Activated T-helper 1 cell treated with anti-CD3 and anti-CD28 coated beads, Interleukin-12 subunit alpha, Interleukin-12 subunit beta, Interleukin-2, Interleukin-4 antibody, amounts not matched to agents 30 ng/mL and 10 ng/mL and 1 ng/mL, durations not matched to agents 14 hours and 24 hours and 36 hours (primary cell): ENCODE data around the gene ALDH16A1. TPM values are rescaled to one million over a fixed set of nuclear protein-coding genes. Genes with fewer than 3 reads are reported as not detected.

Source experiments
- DNase-seq: peaks from one replicate; pipeline ENCODE4 v3.0.0; 2021; ENCODE audit warnings: low spot score
- H3K27ac Mint-ChIP-seq: one replicate; pipeline ENCODE4 v1.8.0; 2021; ENCODE audit warnings: mild to moderate bottlenecking, mixed read lengths
- H3K27me3 Mint-ChIP-seq: one replicate; pipeline ENCODE4 v1.8.0; 2022; ENCODE audit warnings: mild to moderate bottlenecking, moderate library complexity, mixed read lengths; ENCODE audit not compliant: insufficient read depth
- H3K36me3 Mint-ChIP-seq: one replicate; pipeline ENCODE4 v1.8.0; 2021; ENCODE audit warnings: low read depth, mixed read lengths
- H3K4me1 Mint-ChIP-seq: one replicate; pipeline ENCODE4 v1.8.0; 2021; ENCODE audit warnings: low read depth, mixed read lengths
- H3K4me3 Mint-ChIP-seq: one replicate; pipeline ENCODE4 v1.8.0; 2021; ENCODE audit warnings: mild to moderate bottlenecking, moderate library complexity, mixed read lengths
- H3K9me3 Mint-ChIP-seq: one replicate; pipeline ENCODE4 v1.8.0; 2021; ENCODE audit warnings: mixed read lengths
- intact Hi-C: fragments of 100-400 bp; cut with micrococcal nuclease; formaldehyde crosslinking; loops from one replicate; pipeline ENCODE4 v1.15.1; 2024
- total RNA-seq: library from RNA; stranded (reverse); gene quantifications from 2 replicates; pipeline ENCODE4 v1.2.3, GENCODE V29; 2022

The ALDH16A1 gene
- total RNA-seq, 1 donor from 2014 or later = 23.1 TPM

DNA sequence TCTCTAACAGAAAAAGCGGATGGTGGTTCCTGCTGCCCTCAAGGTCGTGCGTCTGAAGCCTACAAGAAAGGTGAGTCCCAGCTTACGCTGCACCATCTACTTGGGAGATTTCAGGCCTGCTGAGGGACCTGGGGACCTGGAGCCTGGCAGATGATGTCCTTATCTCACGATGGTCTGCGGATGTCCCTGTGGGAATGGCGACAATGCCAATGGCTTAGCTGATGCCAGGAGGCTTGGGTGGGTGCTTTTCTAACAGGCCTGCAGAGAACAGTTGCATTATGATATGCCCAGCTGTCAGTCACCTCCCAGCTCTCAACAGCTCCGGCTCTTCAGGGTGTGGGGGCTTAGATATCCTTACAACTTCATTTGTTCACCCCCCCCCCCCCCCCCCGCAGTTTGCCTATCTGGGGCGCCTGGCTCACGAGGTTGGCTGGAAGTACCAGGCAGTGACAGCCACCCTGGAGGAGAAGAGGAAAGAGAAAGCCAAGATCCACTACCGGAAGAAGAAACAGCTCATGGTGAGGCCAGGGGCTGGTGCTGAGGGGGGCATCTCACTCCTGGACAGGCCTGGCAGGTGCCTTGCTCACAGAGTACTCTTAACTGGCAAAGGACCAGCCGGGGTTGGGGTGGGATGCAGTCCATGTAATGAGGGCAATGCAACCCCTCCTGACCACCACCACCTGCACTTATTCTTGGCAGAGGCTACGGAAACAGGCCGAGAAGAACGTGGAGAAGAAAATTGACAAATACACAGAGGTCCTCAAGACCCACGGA lies 38.2 kb downstream of the ALDH16A1 start:
- H3K36me3 Mint-ChIP-seq = peaks cover 59% of the 10 kb centered on the region
- peak overlapping the region; percentile 98 for H3K4me3 Mint-ChIP-seq
- peaks cover 36% of the 10 kb centered on the region for H3K4me1 Mint-ChIP-seq
- H3K27ac Mint-ChIP-seq = peak overlapping the region; percentile 76
- H3K27me3 Mint-ChIP-seq = peaks cover 4% of the 10 kb centered on the region
- H3K9me3 Mint-ChIP-seq = no peaks in the 10 kb centered on the region
- no peak for DNase-seq
- intact Hi-C loops = no loop called here

DNA sequence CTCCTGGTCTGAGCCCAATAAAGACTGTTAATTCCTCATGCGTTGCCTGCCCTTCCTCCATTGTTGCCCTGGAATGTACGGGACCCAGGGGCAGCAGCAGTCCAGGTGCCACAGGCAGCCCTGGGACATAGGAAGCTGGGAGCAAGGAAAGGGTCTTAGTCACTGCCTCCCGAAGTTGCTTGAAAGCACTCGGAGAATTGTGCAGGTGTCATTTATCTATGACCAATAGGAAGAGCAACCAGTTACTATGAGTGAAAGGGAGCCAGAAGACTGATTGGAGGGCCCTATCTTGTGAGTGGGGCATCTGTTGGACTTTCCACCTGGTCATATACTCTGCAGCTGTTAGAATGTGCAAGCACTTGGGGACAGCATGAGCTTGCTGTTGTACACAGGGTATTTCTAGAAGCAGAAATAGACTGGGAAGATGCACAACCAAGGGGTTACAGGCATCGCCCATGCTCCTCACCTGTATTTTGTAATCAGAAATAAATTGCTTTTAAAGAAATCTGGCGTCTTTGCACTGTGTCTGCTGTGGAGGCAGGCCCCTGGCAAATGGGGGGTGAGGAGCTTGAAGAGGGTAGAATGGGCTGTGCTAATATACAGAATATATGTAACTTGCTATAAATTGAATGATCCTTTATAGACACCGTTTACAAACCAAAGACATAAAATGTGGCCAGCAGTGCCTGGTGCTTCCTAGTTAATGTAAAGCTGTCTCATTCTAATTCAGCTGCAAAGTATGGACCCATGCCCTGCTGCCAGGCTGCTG lies 39.0 kb downstream of the ALDH16A1 start:
- DNase-seq = no peak
- H3K9me3 Mint-ChIP-seq = no peaks in the 10 kb centered on the region
- H3K36me3 Mint-ChIP-seq = peaks cover 63% of the 10 kb centered on the region
- no peak overlapping the region for H3K4me3 Mint-ChIP-seq
- intact Hi-C loops = no loop called here
- peaks cover 34% of the 10 kb centered on the region for H3K4me1 Mint-ChIP-seq
- peaks cover 4% of the 10 kb centered on the region for H3K27me3 Mint-ChIP-seq
- H3K27ac Mint-ChIP-seq = peak overlapping the region; percentile 61

DNA sequence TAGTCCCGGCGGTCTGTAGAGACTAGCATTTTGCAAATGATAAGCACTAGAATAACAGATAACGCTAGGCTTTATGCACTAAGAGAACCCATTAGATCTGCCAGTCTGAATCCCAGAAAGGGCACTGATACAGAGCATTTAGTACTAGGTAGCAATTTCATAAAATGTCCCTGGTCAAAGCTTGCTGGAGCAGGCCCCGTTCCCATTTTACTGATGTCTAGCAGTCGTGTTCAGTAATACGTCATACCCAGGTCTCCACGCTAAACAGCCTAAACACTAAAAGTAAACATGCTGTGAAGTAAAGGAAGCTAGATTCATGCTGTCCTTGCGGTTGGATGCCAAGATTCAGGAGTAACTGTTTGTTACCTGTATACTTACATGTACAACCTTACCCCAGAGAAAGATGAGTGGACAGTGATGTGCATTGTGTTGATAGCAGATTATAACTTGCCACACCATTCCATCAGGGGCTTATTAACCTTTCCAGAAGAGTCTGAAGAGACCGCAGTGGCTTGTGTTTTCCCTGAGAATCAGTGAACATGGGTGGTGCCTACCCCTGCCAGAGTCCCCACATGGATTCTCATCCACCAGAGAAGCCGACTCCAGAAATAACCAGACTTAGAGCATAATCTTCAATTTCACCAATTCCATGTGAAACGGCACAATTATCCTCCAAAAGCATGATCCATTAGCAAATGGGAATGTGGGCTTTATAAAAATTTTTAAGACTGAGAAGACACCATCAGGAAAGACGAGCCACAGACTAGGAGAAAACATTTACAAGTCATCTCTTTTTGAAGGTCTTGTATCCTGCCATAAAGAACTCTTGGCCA lies 39.8 kb downstream of the ALDH16A1 start:
- DNase-seq = no peak
- Mint-ChIP-seq H3K4me1 (peaks cover 35% of the 10 kb centered on the region), H3K9me3 (no peaks in the 10 kb centered on the region)

DNA sequence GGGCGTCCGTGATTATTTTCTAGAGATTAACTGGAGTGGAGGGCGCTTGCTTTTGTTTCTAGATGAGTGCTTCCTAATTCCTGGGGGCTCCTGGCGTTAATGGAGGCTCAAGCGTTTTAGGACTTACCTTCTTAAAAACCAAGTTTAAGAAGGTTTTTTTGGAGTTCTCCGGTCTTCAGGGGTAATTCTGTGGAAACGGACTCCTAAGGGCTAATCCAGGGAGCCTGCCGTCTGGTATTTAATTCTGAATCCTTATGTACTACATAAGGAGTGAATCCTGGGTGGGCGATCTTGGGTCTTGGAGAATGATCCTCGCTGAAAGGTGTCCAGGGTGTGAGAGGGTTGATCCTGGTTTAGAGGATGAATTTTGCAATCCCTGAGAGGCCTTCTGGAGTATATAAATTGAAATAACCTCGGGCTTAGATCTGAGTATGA lies 43.6 kb downstream of the ALDH16A1 start:
- intact Hi-C loops = loop anchor here (1.0 to 5.0 kb wide), 9 partner anchors 9 to 624 kb away; partner anchors contain the start of genes AKT1S1, ALDH16A1, FUZ and PPP1R15A
- DNase-seq = no peak
- Mint-ChIP-seq H3K9me3 (no peaks in the 10 kb centered on the region), H3K36me3 (peaks cover 58% of the 10 kb centered on the region), H3K4me1 (peaks cover 59% of the 10 kb centered on the region), H3K27ac (peak overlapping the region; percentile 94), H3K4me3 (peak overlapping the region; percentile 91), H3K27me3 (no peaks in the 10 kb centered on the region)

More for the DNA sequence above, 39.8 kb downstream of the ALDH16A1 start:
- Mint-ChIP-seq H3K4me3 (peak overlapping the region; percentile 33), H3K36me3 (peaks cover 65% of the 10 kb centered on the region), H3K27ac (peak overlapping the region; percentile 68), H3K27me3 (no peaks in the 10 kb centered on the region)
- intact Hi-C loops = no loop called here

DNA sequence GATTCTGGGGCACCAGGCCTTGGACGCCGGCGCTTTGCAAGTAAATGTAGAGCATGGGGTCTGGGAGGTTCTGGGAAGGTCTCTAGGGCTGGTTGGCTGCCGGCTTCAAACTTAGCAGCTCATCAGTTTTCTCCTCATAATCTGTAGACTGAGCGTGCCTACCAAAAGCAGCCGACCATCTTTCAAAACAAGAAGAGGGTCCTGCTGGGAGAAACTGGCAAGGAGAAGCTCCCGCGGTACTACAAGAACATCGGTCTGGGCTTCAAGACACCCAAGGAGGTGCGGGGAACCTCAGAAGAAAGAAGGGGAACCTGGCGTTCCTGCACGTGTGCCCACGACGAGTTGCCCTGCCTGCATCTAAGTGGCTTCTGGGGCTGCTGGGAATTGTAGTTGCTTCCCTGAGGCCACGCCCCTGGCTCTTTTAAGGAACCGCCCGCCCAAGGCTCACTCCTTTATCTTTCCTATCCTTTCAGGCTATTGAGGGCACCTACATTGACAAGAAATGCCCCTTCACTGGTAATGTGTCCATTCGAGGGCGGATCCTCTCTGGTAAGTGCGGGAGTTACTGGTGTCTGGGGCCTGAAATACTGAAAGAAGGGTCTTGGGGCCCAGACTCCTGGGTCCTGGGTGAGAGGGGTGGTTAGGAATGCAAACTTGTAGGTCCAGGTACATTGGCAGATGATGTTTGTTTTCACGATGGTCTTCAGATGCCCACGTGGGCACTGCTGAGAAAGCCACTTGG lies 44.2 kb downstream of the ALDH16A1 start:
- H3K27me3 Mint-ChIP-seq = no peaks in the 10 kb centered on the region
- H3K4me3 Mint-ChIP-seq = peak overlapping the region; percentile 91
- H3K27ac Mint-ChIP-seq = peak overlapping the region; percentile 94
- DNase-seq = peak; percentile 65
- intact Hi-C loops = loop anchor here (2.0 to 5.0 kb wide), 3 partner anchors 54 to 625 kb away; partner anchors contain the start of genes FUZ and PPP1R15A
- H3K36me3 Mint-ChIP-seq = peaks cover 52% of the 10 kb centered on the region
- H3K9me3 Mint-ChIP-seq = no peaks in the 10 kb centered on the region
- peaks cover 64% of the 10 kb centered on the region for H3K4me1 Mint-ChIP-seq

DNA sequence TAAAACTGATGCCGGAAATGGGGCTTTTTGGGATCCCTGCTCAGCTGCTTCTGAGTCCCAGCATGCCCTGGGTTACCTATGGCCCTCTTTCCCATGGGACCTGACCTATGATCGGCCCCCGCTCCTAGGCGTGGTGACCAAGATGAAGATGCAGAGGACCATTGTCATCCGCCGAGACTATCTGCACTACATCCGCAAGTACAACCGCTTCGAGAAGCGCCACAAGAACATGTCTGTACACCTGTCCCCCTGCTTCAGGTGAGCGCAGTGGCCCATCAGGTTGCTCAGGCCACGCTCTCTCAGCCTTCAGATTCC lies 44.7 kb downstream of the ALDH16A1 start:
- Mint-ChIP-seq H3K27ac (peak overlapping the region; percentile 94), H3K27me3 (no peaks in the 10 kb centered on the region), H3K4me3 (peak overlapping the region; percentile 91), H3K4me1 (peaks cover 64% of the 10 kb centered on the region), H3K36me3 (peaks cover 46% of the 10 kb centered on the region), H3K9me3 (no peaks in the 10 kb centered on the region)
- DNase-seq = no peak
- intact Hi-C loops = loop anchor here (2.0 to 5.0 kb wide), 3 partner anchors 55 to 625 kb away; partner anchors contain the start of genes FUZ and PPP1R15A

DNA sequence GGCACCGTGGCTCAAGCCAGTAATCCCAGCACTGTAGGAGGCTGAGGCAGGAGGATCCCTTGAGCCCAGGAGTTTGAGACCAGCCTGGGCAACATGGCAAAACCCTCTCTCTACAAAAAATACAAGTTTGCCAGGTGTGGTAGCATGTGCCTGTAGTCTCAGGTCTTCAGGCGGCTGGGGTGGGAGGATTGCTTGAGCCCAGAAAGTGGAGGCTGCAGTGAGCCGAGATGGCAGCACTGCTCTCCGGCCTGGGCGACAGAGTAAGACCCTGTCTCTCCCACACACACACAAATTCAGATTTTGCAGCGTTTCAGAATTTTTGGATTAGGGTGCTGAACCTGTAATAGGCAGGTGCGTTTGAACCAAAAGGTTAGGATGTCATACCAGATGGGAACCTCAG lies 45.5 kb downstream of the ALDH16A1 start:
- Mint-ChIP-seq H3K36me3 (peaks cover 42% of the 10 kb centered on the region), H3K27me3 (no peaks in the 10 kb centered on the region), H3K4me3 (peak overlapping the region; percentile 91), H3K4me1 (peaks cover 63% of the 10 kb centered on the region), H3K27ac (peak overlapping the region; percentile 94), H3K9me3 (no peaks in the 10 kb centered on the region)
- intact Hi-C loops = loop anchor here (5.0 kb wide), 2 partner anchors 314 to 626 kb away; partner anchors contain the start of genes FUZ and PPP1R15A
- DNase-seq = no peak

DNA sequence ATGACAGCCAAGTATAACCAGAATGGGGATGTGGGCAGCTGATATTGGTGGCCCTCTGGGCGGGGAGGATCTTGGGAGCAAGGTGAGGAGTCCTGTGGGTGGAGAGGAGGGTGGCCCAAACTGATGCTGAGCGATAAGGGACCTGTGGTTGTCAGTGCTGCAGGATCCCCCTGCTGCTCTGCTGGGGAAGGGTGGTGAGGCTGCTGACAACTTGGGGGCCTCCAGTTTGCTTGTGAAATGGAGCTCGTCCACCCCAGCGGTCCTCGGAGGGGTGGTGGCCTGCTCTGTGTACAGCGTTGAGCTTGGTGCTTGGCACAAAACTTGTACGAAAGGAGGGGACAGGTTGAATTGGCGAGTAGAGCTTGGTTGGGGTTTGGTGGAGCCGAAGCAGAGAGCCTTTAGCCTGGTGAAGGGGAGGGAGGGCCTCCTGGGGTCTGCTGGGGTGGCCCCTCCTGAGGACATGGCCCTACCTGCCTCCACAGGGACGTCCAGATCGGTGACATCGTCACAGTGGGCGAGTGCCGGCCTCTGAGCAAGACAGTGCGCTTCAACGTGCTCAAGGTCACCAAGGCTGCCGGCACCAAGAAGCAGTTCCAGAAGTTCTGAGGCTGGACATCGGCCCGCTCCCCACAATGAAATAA lies 46.1 kb downstream of the ALDH16A1 start:
- Mint-ChIP-seq H3K27ac (peak overlapping the region; percentile 88), H3K27me3 (no peaks in the 10 kb centered on the region), H3K4me1 (peaks cover 63% of the 10 kb centered on the region), H3K4me3 (peak overlapping the region; percentile 91), H3K9me3 (no peaks in the 10 kb centered on the region), H3K36me3 (peaks cover 42% of the 10 kb centered on the region)
- intact Hi-C loops = loop anchor here (5.0 kb wide), 2 partner anchors 313 to 627 kb away; partner anchors contain the start of genes FUZ and PPP1R15A
- no peak for DNase-seq

DNA sequence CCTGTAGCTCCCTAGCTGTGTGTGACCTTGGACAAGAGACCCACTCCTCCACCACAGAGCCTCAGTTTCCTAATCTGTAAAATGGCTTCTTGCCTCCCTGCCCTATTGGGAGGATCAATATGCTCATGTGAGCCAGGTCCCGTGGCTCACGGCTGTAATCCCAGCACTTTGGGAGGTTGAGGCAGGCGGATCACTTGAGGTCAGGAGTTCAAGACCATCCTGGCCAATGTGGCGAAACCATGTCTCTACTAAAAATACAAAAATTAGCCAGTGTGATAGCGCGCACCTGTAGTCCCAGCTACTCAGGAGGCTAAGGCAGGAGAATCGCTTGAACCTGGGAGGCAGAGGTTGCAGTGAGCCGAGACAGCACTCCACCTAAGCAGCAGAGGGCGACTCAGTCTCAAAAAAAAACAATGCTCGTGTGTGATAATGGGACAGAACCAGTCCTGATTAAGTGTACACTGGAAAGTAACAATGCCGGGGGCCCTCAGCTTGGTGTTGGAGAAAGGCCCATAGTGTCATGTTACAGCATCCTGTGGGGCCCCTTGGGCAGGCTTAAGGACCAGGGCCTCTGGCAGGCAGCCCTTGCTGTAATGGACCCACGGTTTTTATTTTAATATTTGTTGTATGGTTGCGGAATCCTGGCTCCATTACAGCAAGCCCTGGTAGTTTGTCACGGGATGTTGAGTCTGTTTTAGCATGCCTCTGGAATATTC lies 50.0 kb downstream of the ALDH16A1 start:
- peak; percentile 56 for DNase-seq
- H3K9me3 Mint-ChIP-seq = no peaks in the 10 kb centered on the region
- intact Hi-C loops = loop anchor here (1.0 kb wide), 2 partner anchors 44 to 169 kb away; no protein-coding TSS in a partner anchor
- no peak overlapping the region for H3K27ac Mint-ChIP-seq
- H3K4me3 Mint-ChIP-seq = no peak overlapping the region
- peaks cover 26% of the 10 kb centered on the region for H3K36me3 Mint-ChIP-seq
- H3K4me1 Mint-ChIP-seq = peaks cover 54% of the 10 kb centered on the region
- H3K27me3 Mint-ChIP-seq = no peaks in the 10 kb centered on the region

DNA sequence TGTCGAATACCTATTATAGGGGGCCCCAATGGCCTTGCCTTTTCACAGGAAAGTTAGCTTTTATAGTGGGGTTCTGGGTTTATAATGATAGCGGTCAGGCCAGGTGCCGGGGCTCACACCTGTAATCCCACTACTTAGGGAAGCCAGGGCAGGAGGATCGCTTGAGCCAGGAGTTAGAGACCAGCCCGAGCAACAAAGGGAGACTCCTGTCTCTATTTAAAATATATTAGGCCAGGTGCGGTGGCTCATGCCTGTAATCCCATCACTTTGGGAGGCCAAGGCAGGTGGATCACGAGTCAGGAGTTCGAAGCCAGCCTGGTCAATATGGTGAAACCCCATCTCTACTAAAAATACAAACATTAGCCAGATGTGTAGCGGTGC lies 50.5 kb downstream of the ALDH16A1 start:
- no peak for DNase-seq
- Mint-ChIP-seq H3K27me3 (no peaks in the 10 kb centered on the region), H3K36me3 (peaks cover 21% of the 10 kb centered on the region), H3K4me3 (no peak overlapping the region), H3K27ac (no peak overlapping the region), H3K9me3 (no peaks in the 10 kb centered on the region), H3K4me1 (peaks cover 52% of the 10 kb centered on the region)
- intact Hi-C loops = loop anchor here (1.0 kb wide), 2 partner anchors 44 to 169 kb away; no protein-coding TSS in a partner anchor

DNA sequence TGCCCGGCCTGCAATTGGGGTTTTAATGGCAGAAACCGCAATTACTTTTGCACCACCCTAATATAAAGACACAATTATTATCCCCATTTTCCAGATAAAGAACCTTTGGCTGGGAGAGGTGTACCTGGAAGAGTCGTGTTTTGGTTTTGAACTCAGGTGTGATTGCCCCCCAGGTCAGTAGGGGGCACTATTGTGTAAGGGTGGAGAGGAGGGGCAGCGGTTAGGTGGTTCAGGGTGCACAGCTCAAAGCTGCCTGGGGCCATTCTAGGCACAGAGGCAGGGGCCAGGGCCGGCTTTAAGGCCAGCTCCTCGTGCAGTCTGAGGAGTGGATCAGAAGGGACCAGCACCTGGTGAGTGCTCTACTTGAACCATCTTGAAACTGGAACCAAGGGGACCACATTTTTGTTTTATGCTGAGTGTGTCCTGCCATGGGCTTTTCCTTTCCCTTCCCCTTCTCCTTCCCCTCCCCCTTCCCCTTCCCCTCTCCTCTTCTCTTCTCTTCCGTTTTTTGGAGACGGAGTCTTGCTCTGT lies 53.6 kb downstream of the ALDH16A1 start:
- Mint-ChIP-seq H3K27ac (no peak overlapping the region), H3K36me3 (no peaks in the 10 kb centered on the region), H3K27me3 (no peaks in the 10 kb centered on the region), H3K9me3 (no peaks in the 10 kb centered on the region), H3K4me3 (no peak overlapping the region), H3K4me1 (peaks cover 31% of the 10 kb centered on the region)
- DNase-seq = peak; percentile 72
- intact Hi-C loops = loop anchor here (1.0 kb wide), 2 partner anchors 28 to 64 kb away; no protein-coding TSS in a partner anchor
